Sigmoid colon (tissue), 7 donors: ENCODE measurements around the gene LRRC39. TPM values are rescaled to one million over a fixed set of nuclear protein-coding genes. Genes with fewer than 3 reads are reported as not detected.

ENCODE experiments used
- DNase-seq: peaks from one replicate; pipeline ENCODE4 v3.0.0-alpha.2; 2019
- H3K27ac ChIP-seq, 4 donors: fragments of 200-600 bp; sonication (generic); one replicate each; pipeline ENCODE4 v1.5.1; 2016 to 2019; ENCODE audit warnings: mild to moderate bottlenecking in 1 of 4
- H3K27me3 ChIP-seq, 3 donors: fragments of 200-600 bp; sonication (generic); one replicate each; pipeline ENCODE4 v1.5.1; 2019; ENCODE audit warnings: mild to moderate bottlenecking in 1 of 3
- H3K36me3 ChIP-seq, 4 donors: fragments of 200-600 bp; sonication (generic); one replicate each; pipeline ENCODE4 v1.5.1; 2016 to 2019
- H3K4me1 ChIP-seq, 4 donors: fragments of 200-600 bp; sonication (generic); one replicate each; pipeline ENCODE4 v1.5.1; 2017 to 2019
- H3K4me3 ChIP-seq, 4 donors: fragments of 200-600 bp; sonication (generic); one replicate each; pipeline ENCODE4 v1.5.1; 2017 to 2019; ENCODE audit warnings: mild to moderate bottlenecking in 2 of 4, moderate library complexity in 1 of 4
- H3K9me3 ChIP-seq, 4 donors: fragments of 200-600 bp in 3 of 4; sonication (generic) in 3 of 4; one replicate each; pipeline versions ENCODE4 v1.5.1 to v1.6.1; 2013 to 2019
- EP300 ChIP-seq, 4 donors: sonication (generic); formaldehyde crosslinking; IDR thresholded peaks; one replicate each; pipeline ENCODE4 v1.6.1; 2017; ENCODE audit warnings: antibody characterized with exemption in 4 of 4
- POLR2A ChIP-seq, 2 donors: fragments of 450-650 bp; IDR thresholded peaks; one replicate each; pipeline ENCODE4 v1.6.1; 2016; ENCODE audit warnings: antibody characterized with exemption in 2 of 2, mild to moderate bottlenecking in 2 of 2, moderate library complexity in 2 of 2
- POLR2AphosphoS5 ChIP-seq, 4 donors: sonication (generic); formaldehyde crosslinking; IDR thresholded peaks; one replicate each; pipeline ENCODE4 v1.6.1; 2017; ENCODE audit warnings: antibody characterized with exemption in 4 of 4
- WGBS, 2 donors: extraction: QIAGEN DNeasy Blood & Tissue Kit; methylation state at CpG; one replicate each; pipeline ENCODE4 v1.1.7; 2013; 5-methylcytosine and 5-hydroxymethylcytosine counted together
- intact Hi-C: fragments of 100-400 bp; cut with DNase I; formaldehyde crosslinking; loops from one replicate; pipeline ENCODE4 v1.15.1; 2023
- polyA plus RNA-seq, 3 donors: library from polyadenylated mRNA; stranded (reverse); fragments of 200-250 nt; gene quantifications; one replicate each; pipeline ENCODE4 v1.2.3, GENCODE V29; 2013
- total RNA-seq, 4 donors: library from RNA; depleted of rRNA; stranded (reverse); fragments of >200 nt; gene quantifications; one replicate each; pipeline ENCODE4 v1.1.0, GENCODE V29; 2016
- TF ChIP-seq, protein P1 (sequence below), 4 experiments: fragments of 450-650 bp in 3 of 4; fragments of 200-600 bp in 1 of 4; IDR thresholded peaks; one replicate each; pipeline ENCODE4 v1.5.1; 2016 to 2019; ENCODE audit warnings: antibody characterized with exemption in 4 of 4, mild to moderate bottlenecking in 3 of 4, moderate library complexity in 2 of 4
- donor health status: healthy with polysubstance abuse.
- donor health status: Bipolar disorder and iron deficiency.
- donor health status: healthy.

The LRRC39 gene
- total and polyA plus RNA-seq, 7 donors: 0.52 to 4.2 (median 1.6) TPM; not detected in 2

- intact Hi-C loops: no loop called here
- H3K4me1 ChIP-seq: no peaks in the 10 kb centered on the region
- H3K27me3 ChIP-seq: no peaks in the 10 kb centered on the region
- no peaks in the 10 kb centered on the region for H3K9me3 ChIP-seq
- no peaks in the 10 kb centered on the region for H3K36me3 ChIP-seq
- DNase-seq: no peak
- no peak overlapping the region for H3K4me3 ChIP-seq
- no peak overlapping the region for H3K27ac ChIP-seq
- TF ChIP-seq POLR2A (IDR thresholded peaks at IDR 0.05) (no peak), POLR2AphosphoS5 (IDR thresholded peaks at IDR 0.05) (no peak), EP300 (IDR thresholded peaks at IDR 0.05) (no peak)
- TF ChIP-seq, protein P1, sequence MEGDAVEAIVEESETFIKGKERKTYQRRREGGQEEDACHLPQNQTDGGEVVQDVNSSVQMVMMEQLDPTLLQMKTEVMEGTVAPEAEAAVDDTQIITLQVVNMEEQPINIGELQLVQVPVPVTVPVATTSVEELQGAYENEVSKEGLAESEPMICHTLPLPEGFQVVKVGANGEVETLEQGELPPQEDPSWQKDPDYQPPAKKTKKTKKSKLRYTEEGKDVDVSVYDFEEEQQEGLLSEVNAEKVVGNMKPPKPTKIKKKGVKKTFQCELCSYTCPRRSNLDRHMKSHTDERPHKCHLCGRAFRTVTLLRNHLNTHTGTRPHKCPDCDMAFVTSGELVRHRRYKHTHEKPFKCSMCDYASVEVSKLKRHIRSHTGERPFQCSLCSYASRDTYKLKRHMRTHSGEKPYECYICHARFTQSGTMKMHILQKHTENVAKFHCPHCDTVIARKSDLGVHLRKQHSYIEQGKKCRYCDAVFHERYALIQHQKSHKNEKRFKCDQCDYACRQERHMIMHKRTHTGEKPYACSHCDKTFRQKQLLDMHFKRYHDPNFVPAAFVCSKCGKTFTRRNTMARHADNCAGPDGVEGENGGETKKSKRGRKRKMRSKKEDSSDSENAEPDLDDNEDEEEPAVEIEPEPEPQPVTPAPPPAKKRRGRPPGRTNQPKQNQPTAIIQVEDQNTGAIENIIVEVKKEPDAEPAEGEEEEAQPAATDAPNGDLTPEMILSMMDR (IDR thresholded peaks at IDR 0.05): no peak
These were observed 15.2 kb downstream of the LRRC39 start for GRCh38 chr1:100162881-100163280.

DNA sequence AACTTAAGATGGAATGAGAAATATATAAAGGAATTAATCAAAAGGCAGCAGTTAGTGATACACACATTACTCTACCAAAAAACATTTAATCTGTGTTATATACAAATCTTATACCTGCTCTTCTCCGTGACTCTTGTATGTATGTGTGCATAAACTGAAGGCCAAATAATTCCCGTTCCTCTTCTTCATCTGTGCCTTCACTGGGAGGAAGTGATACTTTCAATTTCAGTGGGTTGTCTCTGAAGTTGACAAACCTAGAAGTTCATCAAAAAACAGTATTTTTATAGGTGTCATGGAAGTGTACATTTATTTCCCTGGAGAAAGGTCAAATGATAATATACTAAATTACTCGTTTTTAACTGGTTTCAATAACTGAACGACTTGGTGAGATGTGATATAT is 25.8 kb downstream of the LRRC39 start:
- DNase-seq: no peak
- peaks cover 0 to 5% (median 0%) of the 10 kb centered on the region in 4 donors for H3K4me1 ChIP-seq
- H3K27me3 ChIP-seq: no peaks in the 10 kb centered on the region
- intact Hi-C loops: no loop called here
- no peaks in the 10 kb centered on the region for H3K9me3 ChIP-seq
- no peak for TF ChIP-seq POLR2A (IDR thresholded peaks at IDR 0.05)
- TF ChIP-seq, protein P1 (IDR thresholded peaks at IDR 0.05): no peak
- no peak for TF ChIP-seq EP300 (IDR thresholded peaks at IDR 0.05)
- TF ChIP-seq POLR2AphosphoS5 (IDR thresholded peaks at IDR 0.05): no peak
- H3K27ac ChIP-seq: no peak overlapping the region
- H3K4me3 ChIP-seq: no peak overlapping the region
- 68 to 74% methylated on average over 4 of the region's 4 CpGs for WGBS, 2 donors
- H3K36me3 ChIP-seq: peaks cover 0 to 25% (median 2%) of the 10 kb centered on the region in 4 donors

GRCh38 chr1:100151679-100152078 is 26.4 kb downstream of the LRRC39 start:
- intact Hi-C loops: no loop called here
- TF ChIP-seq, protein P1 (IDR thresholded peaks at IDR 0.05): no peak
- TF ChIP-seq EP300 (IDR thresholded peaks at IDR 0.05) (no peak), POLR2A (IDR thresholded peaks at IDR 0.05) (no peak), POLR2AphosphoS5 (IDR thresholded peaks at IDR 0.05) (no peak)
- Histone ChIP-seq H3K4me3 (no peak overlapping the region), H3K4me1 (peaks cover 0 to 5% (median 0%) of the 10 kb centered on the region in 4 donors), H3K36me3 (peaks cover 0 to 31% (median 4%) of the 10 kb centered on the region in 4 donors), H3K27ac (no peak overlapping the region), H3K27me3 (no peaks in the 10 kb centered on the region), H3K9me3 (no peaks in the 10 kb centered on the region)
- 77 to 82% methylated on average over 2 of the region's 2 CpGs for WGBS, 2 donors
- DNase-seq: no peak

DNA sequence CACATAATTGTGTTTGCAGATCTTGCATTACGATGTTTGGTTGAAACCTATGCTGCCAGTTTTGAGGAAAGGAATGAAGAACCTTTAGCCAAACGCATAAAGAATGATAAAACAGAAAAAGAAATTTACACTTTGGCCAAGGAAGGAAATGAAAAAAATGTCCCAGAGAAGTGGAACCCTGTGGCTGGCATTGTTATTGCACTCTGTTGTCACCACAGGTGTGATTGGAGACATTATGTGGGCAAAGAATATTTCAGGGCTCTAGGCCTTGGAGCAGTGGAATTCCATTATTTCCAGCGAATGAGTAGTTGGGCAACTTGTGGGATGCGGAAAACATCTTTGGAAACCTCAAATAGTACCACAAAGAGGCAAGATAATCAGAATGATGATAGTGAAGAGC is 30.2 kb downstream of the LRRC39 start:
- no peak overlapping the region for H3K27ac ChIP-seq
- no peaks in the 10 kb centered on the region for H3K27me3 ChIP-seq
- peaks cover 0 to 69% (median 25%) of the 10 kb centered on the region in 4 donors for H3K36me3 ChIP-seq
- H3K4me1 ChIP-seq: peaks cover 0 to 5% (median 0%) of the 10 kb centered on the region in 4 donors
- no peaks in the 10 kb centered on the region for H3K9me3 ChIP-seq
- DNase-seq: no peak
- intact Hi-C loops: no loop called here
- TF ChIP-seq, protein P1 (IDR thresholded peaks at IDR 0.05): no peak
- TF ChIP-seq EP300 (IDR thresholded peaks at IDR 0.05): no peak
- no peak for TF ChIP-seq POLR2AphosphoS5 (IDR thresholded peaks at IDR 0.05)
- no peak for TF ChIP-seq POLR2A (IDR thresholded peaks at IDR 0.05)
- no peak overlapping the region for H3K4me3 ChIP-seq
- 93 to 95% methylated on average over 4 of the region's 4 CpGs for WGBS, 2 donors

GRCh38 chr1:100146958-100147357 is 31.1 kb downstream of the LRRC39 start:
- H3K4me3 ChIP-seq: no peak overlapping the region
- no peaks in the 10 kb centered on the region for H3K9me3 ChIP-seq
- H3K36me3 ChIP-seq: peaks cover under 1 to 78% (median 28%) of the 10 kb centered on the region in 4 donors
- no peak overlapping the region for H3K27ac ChIP-seq
- intact Hi-C loops: no loop called here
- 92 to 96% methylated on average over 1 of the region's 1 CpG for WGBS, 2 donors
- TF ChIP-seq, protein P1 (IDR thresholded peaks at IDR 0.05): no peak
- TF ChIP-seq EP300 (IDR thresholded peaks at IDR 0.05): no peak
- TF ChIP-seq POLR2AphosphoS5 (IDR thresholded peaks at IDR 0.05): no peak
- TF ChIP-seq POLR2A (IDR thresholded peaks at IDR 0.05): no peak
- DNase-seq: no peak
- H3K4me1 ChIP-seq: peaks cover 0 to 5% (median 0%) of the 10 kb centered on the region in 4 donors
- no peaks in the 10 kb centered on the region for H3K27me3 ChIP-seq
